Thyroid gland (tissue), 4 donors: ENCODE results near the gene ZSWIM5.

Experiments used
- CTCF ChIP-seq, 6 experiments: fragments of 200-600 bp in 3 of 6; fragments of 450-650 bp in 3 of 6; sonication (generic) in 3 of 6; IDR thresholded peaks; one replicate each; pipeline ENCODE4 v1.5.1; 2016 to 2019; ENCODE audit warnings: antibody characterized with exemption in 6 of 6, mild to moderate bottlenecking in 2 of 6, inconsistent platforms in 1 of 6, moderate library complexity in 1 of 6
- POLR2A ChIP-seq, 2 donors: fragments of 450-650 bp; IDR thresholded peaks; one replicate each; pipeline ENCODE4 v1.6.1; 2017; ENCODE audit warnings: antibody characterized with exemption in 2 of 2, mild to moderate bottlenecking in 2 of 2, moderate library complexity in 1 of 2

GRCh38 chr1:45198185-45198584 is 8.2 kb downstream of the ZSWIM5 start:
- TF ChIP-seq CTCF (IDR thresholded peaks at IDR 0.05) (no peak), POLR2A (IDR thresholded peaks at IDR 0.05) (no peak)
